Right lobe of liver (tissue), 6 donors: ENCODE data around the gene ANO6. TPM values are rescaled to one million over a fixed set of nuclear protein-coding genes. Genes with fewer than 3 reads are reported as not detected.

Source experiments
- ATAC-seq, 4 donors: fragments of 200-7000 bp; cut with Tn5 transposase; one replicate each; pipeline ENCODE4 v1.9.1; 2020; ENCODE audit warnings: mild to moderate bottlenecking in 4 of 4, moderate library complexity in 4 of 4
- DNase-seq, 3 donors: peaks; one replicate each; pipeline ENCODE4 v3.0.0-alpha.2; 2020
- H3K27ac ChIP-seq, 3 donors: fragments of 200-600 bp; one replicate each; pipeline ENCODE4 v1.8.0; 2022
- H3K27me3 ChIP-seq, 2 donors: fragments of 200-600 bp; one replicate each; pipeline ENCODE4 v1.8.0; 2022
- H3K36me3 ChIP-seq, 4 donors: fragments of 200-600 bp; sonication (generic) in 1 of 4; one replicate each; pipeline versions ENCODE4 v1.5.1 to v1.8.0; 2017 to 2022; ENCODE audit warnings: control low read depth in 1 of 4
- H3K4me1 ChIP-seq, 4 donors: fragments of 200-600 bp; sonication (generic) in 1 of 4; one replicate each; pipeline versions ENCODE4 v1.5.1 to v1.8.0; 2017 to 2022; ENCODE audit warnings: control low read depth in 1 of 4
- H3K4me3 ChIP-seq, 3 donors: fragments of 200-600 bp; one replicate each; pipeline ENCODE4 v1.8.0; 2022
- H3K9me3 ChIP-seq, 4 donors: fragments of 200-600 bp; sonication (generic) in 1 of 4; one replicate each; pipeline versions ENCODE4 v1.5.1 to v1.8.0; 2017 to 2022; ENCODE audit warnings: control low read depth in 1 of 4
- POLR2A ChIP-seq: fragments of 450-650 bp; IDR thresholded peaks from one replicate; pipeline ENCODE4 v1.6.1; 2017; ENCODE audit warnings: antibody characterized with exemption, mild to moderate bottlenecking
- WGBS: methylation state at CpG from one replicate; pipeline ENCODE4 v1.1.6; 2018; ENCODE audit warnings: low coverage, low lambda C conversion rate; ENCODE audit not compliant: insufficient coverage; ENCODE audit errors: missing lambda C conversion rate; 5-methylcytosine and 5-hydroxymethylcytosine counted together
- intact Hi-C, 2 donors: fragments of 100-400 bp; cut with DNase I; formaldehyde crosslinking; loops; one replicate each; pipeline versions ENCODE4 v1.11.2 to v1.14.1; 2022
- total RNA-seq, 6 experiments: library from RNA; depleted of rRNA in 2 of 6; stranded (reverse); fragments of >200 nt in 2 of 6; fragmentation: NEBNext Ultra II Directional in 3 of 6; extraction: Animal tissue kit (Norgen Biotek cat#: 25700) in 3 of 6; gene quantifications; one replicate each; pipeline versions ENCODE4 v1.1.0 to v1.2.4, GENCODE V29; 2016 to 2023
- TF ChIP-seq, protein P1 (sequence below), 4 donors: fragments of 200-600 bp in 3 of 4; fragments of 450-650 bp in 1 of 4; IDR thresholded peaks; one replicate each; pipeline versions ENCODE4 v1.5.1 to v1.8.0; 2016 to 2022; ENCODE audit warnings: antibody characterized with exemption in 4 of 4, mild to moderate bottlenecking in 2 of 4
- donor health status: DM: no; HTN: yes; CAD: no.
- donor health status: DM: no; HTN: no; CAD: no.
- donor health status: DM: no; HTN: no; CAD: no.
- donor health status: DM: no; HTN: yes; CAD: no.
- donor health status: DM: no; HTN: yes; CAD: no.

ANO6 gene
- total RNA-seq, 6 experiments from 2014 or later: 41.8 to 78.5 (median 48.9) TPM

DNA sequence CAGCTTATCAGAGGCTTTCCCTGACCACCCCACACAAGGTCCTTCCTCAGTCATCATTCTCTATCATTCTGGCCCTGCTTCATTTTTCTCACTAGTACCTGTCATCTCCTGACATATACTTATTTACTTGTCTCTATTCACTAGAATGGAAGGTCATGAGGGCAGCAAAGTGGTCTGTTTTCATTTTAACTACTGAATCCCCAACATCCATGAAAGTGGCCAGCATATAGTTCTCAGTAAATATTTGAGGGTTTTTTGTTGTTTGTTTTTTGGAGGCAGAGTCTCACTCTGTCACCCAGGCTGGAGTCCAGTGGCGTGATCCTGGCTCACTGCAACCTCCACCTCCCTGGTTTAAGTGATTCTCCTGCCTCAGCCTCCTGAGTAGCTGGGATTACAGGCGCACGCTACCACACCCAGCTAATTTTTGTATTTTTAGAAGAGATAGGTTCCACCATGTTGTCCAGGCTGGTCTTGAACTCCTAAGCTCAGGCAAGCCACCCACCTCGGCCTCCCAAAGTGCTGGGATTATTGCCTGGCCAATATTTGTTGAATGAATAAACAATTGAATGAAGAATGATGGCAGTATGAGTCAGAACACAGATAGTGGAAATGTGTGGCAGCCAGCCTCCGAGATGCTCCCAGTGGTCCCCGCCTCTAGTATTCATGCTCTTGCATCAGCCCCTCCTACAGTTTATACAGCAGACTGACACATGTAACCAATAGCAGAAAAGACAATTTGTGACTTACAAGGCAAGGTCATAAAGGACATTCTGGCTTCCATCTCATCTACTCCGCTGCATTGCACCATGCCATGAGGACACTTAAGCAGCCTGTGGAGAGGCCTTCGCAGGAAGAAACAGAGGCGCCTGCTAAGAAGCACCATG, 7.0 kb upstream of the ANO6 start:
- Histone ChIP-seq H3K36me3 (no peaks in the 10 kb centered on the region), H3K27me3 (no peaks in the 10 kb centered on the region), H3K4me1 (peaks cover 0 to 29% (median 8%) of the 10 kb centered on the region in 4 donors), H3K27ac (no peak overlapping the region), H3K9me3 (no peaks in the 10 kb centered on the region), H3K4me3 (no peak overlapping the region)
- ATAC-seq (peak in 1 of 4 donors; percentile 10), DNase-seq (no peak)
- TF ChIP-seq, protein P1, sequence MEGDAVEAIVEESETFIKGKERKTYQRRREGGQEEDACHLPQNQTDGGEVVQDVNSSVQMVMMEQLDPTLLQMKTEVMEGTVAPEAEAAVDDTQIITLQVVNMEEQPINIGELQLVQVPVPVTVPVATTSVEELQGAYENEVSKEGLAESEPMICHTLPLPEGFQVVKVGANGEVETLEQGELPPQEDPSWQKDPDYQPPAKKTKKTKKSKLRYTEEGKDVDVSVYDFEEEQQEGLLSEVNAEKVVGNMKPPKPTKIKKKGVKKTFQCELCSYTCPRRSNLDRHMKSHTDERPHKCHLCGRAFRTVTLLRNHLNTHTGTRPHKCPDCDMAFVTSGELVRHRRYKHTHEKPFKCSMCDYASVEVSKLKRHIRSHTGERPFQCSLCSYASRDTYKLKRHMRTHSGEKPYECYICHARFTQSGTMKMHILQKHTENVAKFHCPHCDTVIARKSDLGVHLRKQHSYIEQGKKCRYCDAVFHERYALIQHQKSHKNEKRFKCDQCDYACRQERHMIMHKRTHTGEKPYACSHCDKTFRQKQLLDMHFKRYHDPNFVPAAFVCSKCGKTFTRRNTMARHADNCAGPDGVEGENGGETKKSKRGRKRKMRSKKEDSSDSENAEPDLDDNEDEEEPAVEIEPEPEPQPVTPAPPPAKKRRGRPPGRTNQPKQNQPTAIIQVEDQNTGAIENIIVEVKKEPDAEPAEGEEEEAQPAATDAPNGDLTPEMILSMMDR (IDR thresholded peaks at IDR 0.05): no peak
- TF ChIP-seq POLR2A: no peak
- intact Hi-C loops: no loop called here
- WGBS: 59% methylated on average over 6 of the region's 9 CpGs

DNA sequence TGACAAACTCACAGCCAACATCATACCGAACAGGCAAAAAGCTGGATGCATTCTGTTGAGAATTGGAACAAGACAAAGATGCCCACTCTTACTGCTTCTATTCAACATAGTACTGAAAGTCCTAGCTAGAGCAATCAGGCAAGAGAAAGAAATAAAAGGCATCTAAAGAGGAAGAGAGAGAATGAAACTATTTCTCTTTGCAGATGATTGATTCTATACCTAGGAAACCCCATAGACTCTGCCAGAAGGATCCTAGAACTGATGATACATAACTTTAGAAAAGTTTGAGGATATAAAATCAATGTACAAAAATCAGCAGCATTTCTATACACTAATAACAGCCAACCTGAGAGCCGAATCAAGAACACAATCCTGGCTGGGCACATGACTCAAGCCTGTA, 6.1 kb upstream of the ANO6 start:
- no peak for DNase-seq
- Histone ChIP-seq H3K4me1 (peaks cover 0 to 24% (median 4%) of the 10 kb centered on the region in 4 donors), H3K4me3 (no peak overlapping the region), H3K27me3 (no peaks in the 10 kb centered on the region), H3K36me3 (no peaks in the 10 kb centered on the region), H3K9me3 (no peaks in the 10 kb centered on the region), H3K27ac (no peak overlapping the region)
- WGBS: 86% methylated on average over 2 of the region's 2 CpGs
- no peak for ATAC-seq
- no peak for TF ChIP-seq POLR2A
- TF ChIP-seq, protein P1 (IDR thresholded peaks at IDR 0.05): no peak
- intact Hi-C loops: no loop called here

DNA sequence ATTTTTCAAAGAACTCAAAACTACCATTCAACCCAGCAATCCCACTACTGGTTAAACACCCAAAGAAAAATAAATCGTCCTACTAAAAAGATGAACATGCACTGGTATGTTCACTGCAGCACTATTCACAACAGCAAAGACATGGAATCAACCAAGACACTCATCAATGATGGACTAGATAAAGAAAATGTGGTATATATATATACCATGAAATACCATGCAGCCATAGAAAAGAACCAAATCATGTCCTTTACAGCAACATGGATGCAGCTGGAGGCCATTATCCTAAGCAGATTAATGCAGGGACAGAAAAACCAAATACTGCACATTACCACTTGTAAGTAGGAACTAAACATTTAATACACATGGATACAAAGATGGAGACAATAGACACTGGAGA, 3.8 kb upstream of the ANO6 start:
- H3K4me3 ChIP-seq: no peak overlapping the region
- no peak for TF ChIP-seq POLR2A
- TF ChIP-seq, protein P1 (IDR thresholded peaks at IDR 0.05): no peak
- intact Hi-C loops: no loop called here
- H3K4me1 ChIP-seq: peaks cover 0 to 18% (median 0%) of the 10 kb centered on the region in 4 donors
- no peak for ATAC-seq
- no peaks in the 10 kb centered on the region for H3K36me3 ChIP-seq
- H3K27me3 ChIP-seq: no peaks in the 10 kb centered on the region
- DNase-seq: no peak
- H3K27ac ChIP-seq: no peak overlapping the region
- 78% methylated on average over 1 of the region's 1 CpG for WGBS
- H3K9me3 ChIP-seq: no peaks in the 10 kb centered on the region

DNA sequence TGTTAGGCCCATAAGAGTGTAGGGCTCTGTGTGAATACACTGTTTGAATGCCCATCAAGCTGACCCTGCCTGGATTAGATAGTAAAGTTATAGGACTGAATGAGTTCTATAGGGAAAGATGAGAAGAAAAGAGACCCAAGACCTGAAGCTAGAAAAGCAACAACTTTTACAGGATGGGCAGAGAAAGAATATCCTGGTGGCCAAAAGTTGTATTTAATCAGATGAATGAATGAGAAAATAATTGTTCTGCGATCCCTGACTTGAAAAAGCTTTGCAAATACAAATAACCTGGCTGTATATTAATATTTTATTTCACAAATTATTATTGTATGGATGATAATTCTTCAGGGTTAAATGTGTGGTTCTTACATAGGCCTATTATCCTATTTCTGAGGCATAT, 2.8 kb upstream of the ANO6 start:
- H3K4me1 ChIP-seq: peaks cover 0 to 23% (median 1%) of the 10 kb centered on the region in 4 donors
- DNase-seq: no peak
- no peaks in the 10 kb centered on the region for H3K36me3 ChIP-seq
- intact Hi-C loops: no loop called here
- no peaks in the 10 kb centered on the region for H3K27me3 ChIP-seq
- no peak for ATAC-seq
- no peaks in the 10 kb centered on the region for H3K9me3 ChIP-seq
- TF ChIP-seq, protein P1 (IDR thresholded peaks at IDR 0.05): no peak
- no peak for TF ChIP-seq POLR2A
- 100% methylated on average over 1 of the region's 1 CpG for whole genome bisulfite sequencing
- H3K27ac ChIP-seq: no peak overlapping the region
- no peak overlapping the region for H3K4me3 ChIP-seq
